Measurements from ENCODE around the gene GBP2.

GBP2 gene

DNA sequence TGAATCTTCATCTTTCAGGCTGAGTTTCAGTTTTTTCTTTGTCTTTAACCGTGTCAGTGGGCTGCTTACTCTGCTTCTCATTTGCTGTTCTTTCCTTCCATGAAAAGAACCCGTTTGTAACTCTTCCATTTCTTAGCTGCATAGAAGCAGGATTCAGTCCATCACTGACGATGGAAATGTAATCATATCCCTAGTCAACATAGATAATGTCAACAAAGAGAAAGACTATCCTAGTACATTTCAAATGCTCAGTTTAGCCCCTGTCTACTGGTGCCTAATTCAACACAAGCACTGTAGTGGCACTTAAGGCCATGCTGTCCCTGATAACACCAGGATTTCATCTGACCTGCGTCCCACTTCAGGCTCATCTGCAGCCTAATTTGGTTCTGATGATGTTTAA is 61.3 kb downstream of the GBP2 start:
- H3K27ac ChIP-seq (ENCODE audit: low read depth, low read length), result no peak overlapping the region

DNA sequence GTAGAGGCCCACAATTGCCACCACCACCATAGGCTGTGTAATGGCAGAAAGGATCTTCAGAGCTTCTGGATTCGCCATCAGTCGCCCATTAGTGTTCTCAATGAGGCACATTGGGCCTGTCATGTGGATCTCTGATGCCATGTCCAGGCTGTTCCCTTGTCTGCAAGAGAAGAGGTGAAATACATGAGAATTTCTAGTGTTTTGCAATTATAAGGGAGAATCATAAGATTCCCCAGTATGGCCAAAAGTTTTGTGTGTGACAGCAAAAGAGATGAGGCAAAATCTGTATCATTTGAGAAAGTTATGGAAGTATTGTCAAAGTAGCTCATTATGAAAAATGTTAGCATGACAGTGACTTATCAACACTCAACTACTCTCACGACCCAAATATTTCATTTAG is 62.8 kb downstream of the GBP2 start:
- Histone ChIP-seq H3F3A (ENCODE audit: insufficient read depth) (no peaks in the 10 kb centered on the region), H3K36me3 (ENCODE audit: low read length) (no peaks in the 10 kb centered on the region), H3K9me2 (replicated peaks; ENCODE audit: insufficient read depth, low read length) (no peaks in the 10 kb centered on the region), H3K9ac (ENCODE audit: low read length) (no peak overlapping the region), H4K20me1 (ENCODE audit: low read depth, low read length) (no peaks in the 10 kb centered on the region), H3K4me2 (ENCODE audit: low read depth, low read length, poor library complexity, severe bottlenecking) (no peak overlapping the region), H3K27ac (ENCODE audit: low read depth, low read length) (no peak overlapping the region), H3K4me3 (ENCODE audit: insufficient read depth, low read length, poor library complexity, severe bottlenecking) (no peak overlapping the region), H3K27me3 (ENCODE audit: low read length) (no peaks in the 10 kb centered on the region), H3K9me3 (ENCODE audit: insufficient read depth, low read length) (no peaks in the 10 kb centered on the region), H3K79me2 (ENCODE audit: insufficient read depth, low read length) (no peaks in the 10 kb centered on the region), H2AFZ (ENCODE audit: low read depth, low read length, severe bottlenecking) (no peak overlapping the region)
- no peak for TF ChIP-seq EZH2phosphoT487 (conservative IDR thresholded peaks at IDR 0.05; ENCODE audit: low read length)

More for the DNA sequence above, 61.3 kb downstream of the GBP2 start:
- H3K9me3 ChIP-seq (ENCODE audit: insufficient read depth, low read length), result no peaks in the 10 kb centered on the region
- H3K79me2 ChIP-seq (ENCODE audit: insufficient read depth, low read length), result no peaks in the 10 kb centered on the region
- H3K9ac ChIP-seq (ENCODE audit: low read length), result no peak overlapping the region
- H3K4me3 ChIP-seq (ENCODE audit: insufficient read depth, low read length, poor library complexity, severe bottlenecking), result no peak overlapping the region
- no peak overlapping the region for H2AFZ ChIP-seq (ENCODE audit: low read depth, low read length, severe bottlenecking)
- H3K4me2 ChIP-seq (ENCODE audit: low read depth, low read length, poor library complexity, severe bottlenecking), result no peak overlapping the region
- no peaks in the 10 kb centered on the region for H3K9me2 ChIP-seq (replicated peaks; ENCODE audit: insufficient read depth, low read length)
- no peaks in the 10 kb centered on the region for H4K20me1 ChIP-seq (ENCODE audit: low read depth, low read length)
- H3F3A ChIP-seq (ENCODE audit: insufficient read depth), result no peaks in the 10 kb centered on the region
- no peaks in the 10 kb centered on the region for H3K36me3 ChIP-seq (ENCODE audit: low read length)
- TF ChIP-seq EZH2phosphoT487 (conservative IDR thresholded peaks at IDR 0.05; ENCODE audit: low read length), result no peak
- TF ChIP-seq, protein P1, sequence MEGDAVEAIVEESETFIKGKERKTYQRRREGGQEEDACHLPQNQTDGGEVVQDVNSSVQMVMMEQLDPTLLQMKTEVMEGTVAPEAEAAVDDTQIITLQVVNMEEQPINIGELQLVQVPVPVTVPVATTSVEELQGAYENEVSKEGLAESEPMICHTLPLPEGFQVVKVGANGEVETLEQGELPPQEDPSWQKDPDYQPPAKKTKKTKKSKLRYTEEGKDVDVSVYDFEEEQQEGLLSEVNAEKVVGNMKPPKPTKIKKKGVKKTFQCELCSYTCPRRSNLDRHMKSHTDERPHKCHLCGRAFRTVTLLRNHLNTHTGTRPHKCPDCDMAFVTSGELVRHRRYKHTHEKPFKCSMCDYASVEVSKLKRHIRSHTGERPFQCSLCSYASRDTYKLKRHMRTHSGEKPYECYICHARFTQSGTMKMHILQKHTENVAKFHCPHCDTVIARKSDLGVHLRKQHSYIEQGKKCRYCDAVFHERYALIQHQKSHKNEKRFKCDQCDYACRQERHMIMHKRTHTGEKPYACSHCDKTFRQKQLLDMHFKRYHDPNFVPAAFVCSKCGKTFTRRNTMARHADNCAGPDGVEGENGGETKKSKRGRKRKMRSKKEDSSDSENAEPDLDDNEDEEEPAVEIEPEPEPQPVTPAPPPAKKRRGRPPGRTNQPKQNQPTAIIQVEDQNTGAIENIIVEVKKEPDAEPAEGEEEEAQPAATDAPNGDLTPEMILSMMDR (IDR thresholded peaks at IDR 0.05; ENCODE audit: insufficient read depth, low read length, poor library complexity, severe bottlenecking), result no peak
- H3K27me3 ChIP-seq (ENCODE audit: low read length), result no peaks in the 10 kb centered on the region

DNA sequence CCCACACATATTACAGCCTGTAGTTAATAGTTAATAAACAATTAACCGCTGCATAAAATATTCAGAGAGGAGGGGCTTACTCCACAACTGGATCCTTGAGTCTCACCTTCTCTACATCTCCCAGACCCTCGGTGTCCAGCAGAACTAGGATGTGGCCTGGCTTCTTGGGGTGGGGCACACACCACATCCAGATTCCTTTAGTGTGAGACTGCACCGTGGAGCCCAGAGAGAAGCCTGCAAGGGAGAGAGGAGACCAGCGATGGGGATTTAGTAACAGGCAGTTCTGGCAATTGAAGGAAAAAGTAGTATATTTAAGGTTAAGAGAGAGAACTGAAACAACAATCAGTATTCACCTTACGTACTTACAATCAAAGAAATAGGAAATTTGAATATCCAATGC is 65.8 kb downstream of the GBP2 start:
- Histone ChIP-seq H3K4me2 (ENCODE audit: low read depth, low read length, poor library complexity, severe bottlenecking) (no peak overlapping the region), H3K9ac (ENCODE audit: low read length) (no peak overlapping the region), H4K20me1 (ENCODE audit: low read depth, low read length) (no peaks in the 10 kb centered on the region), H3K27ac (ENCODE audit: low read depth, low read length) (no peak overlapping the region), H2AFZ (ENCODE audit: low read depth, low read length, severe bottlenecking) (no peak overlapping the region), H3F3A (ENCODE audit: insufficient read depth) (no peaks in the 10 kb centered on the region), H3K4me3 (ENCODE audit: insufficient read depth, low read length, poor library complexity, severe bottlenecking) (no peak overlapping the region), H3K36me3 (ENCODE audit: low read length) (no peaks in the 10 kb centered on the region), H3K9me2 (replicated peaks; ENCODE audit: insufficient read depth, low read length) (no peaks in the 10 kb centered on the region), H3K9me3 (ENCODE audit: insufficient read depth, low read length) (no peaks in the 10 kb centered on the region), H3K27me3 (ENCODE audit: low read length) (no peaks in the 10 kb centered on the region), H3K79me2 (ENCODE audit: insufficient read depth, low read length) (no peaks in the 10 kb centered on the region)
- TF ChIP-seq, protein P1 (IDR thresholded peaks at IDR 0.05; ENCODE audit: insufficient read depth, low read length, poor library complexity, severe bottlenecking), result no peak
- no peak for TF ChIP-seq EZH2phosphoT487 (conservative IDR thresholded peaks at IDR 0.05; ENCODE audit: low read length)

All from SU-DHL-6 (cell line).